Vagina (tissue), 2 donors: ENCODE measurements around the gene CABP5. TPM values are rescaled to one million over a fixed set of nuclear protein-coding genes. Genes with fewer than 3 reads are reported as not detected.

ENCODE experiments used
- DNase-seq, 2 donors: peaks; one replicate each; pipeline ENCODE4 v3.0.0-alpha.2; 2017; ENCODE audit errors: extremely low spot score in 2 of 2
- H3K27ac ChIP-seq: fragments of 200-600 bp; sonication (generic); one replicate; pipeline ENCODE4 v1.5.1; 2019
- H3K27me3 ChIP-seq: fragments of 200-600 bp; sonication (generic); one replicate; pipeline ENCODE4 v1.5.1; 2019
- H3K36me3 ChIP-seq, 2 donors: fragments of 200-600 bp; sonication (generic); one replicate each; pipeline ENCODE4 v1.5.1; 2017 to 2019
- H3K4me1 ChIP-seq: fragments of 200-600 bp; sonication (generic); one replicate; pipeline ENCODE4 v1.5.1; 2019
- H3K4me3 ChIP-seq, 2 donors: fragments of 200-600 bp; sonication (generic); 1 replicate in 1 of 2; 2 replicates in 1 of 2; pipeline ENCODE4 v1.5.1; 2016 to 2019
- H3K9me3 ChIP-seq: fragments of 200-600 bp; sonication (generic); one replicate; pipeline ENCODE4 v1.5.1; 2019
- CTCF ChIP-seq, 3 experiments: fragments of 450-650 bp in 2 of 3; fragments of 200-600 bp in 1 of 3; sonication (generic) in 1 of 3; IDR thresholded peaks; one replicate each; pipeline ENCODE4 v1.5.1; 2017 to 2019; ENCODE audit warnings: antibody characterized with exemption in 3 of 3, mild to moderate bottlenecking in 2 of 3, moderate library complexity in 2 of 3
- POLR2A ChIP-seq, 2 donors: fragments of 450-650 bp; IDR thresholded peaks; one replicate each; pipeline ENCODE4 v1.6.1; 2017; ENCODE audit warnings: antibody characterized with exemption in 2 of 2, mild to moderate bottlenecking in 2 of 2, moderate library complexity in 2 of 2
- POLR2AphosphoS5 ChIP-seq, 2 donors: sonication (generic); formaldehyde crosslinking; IDR thresholded peaks; one replicate each; pipeline ENCODE4 v1.9.0; 2017; ENCODE audit warnings: antibody characterized with exemption in 2 of 2, mild to moderate bottlenecking in 2 of 2, low read depth in 1 of 2; ENCODE audit not compliant: insufficient read depth in 1 of 2
- intact Hi-C: fragments of 100-400 bp; cut with DNase I; formaldehyde crosslinking; loops from one replicate; pipeline ENCODE4 v1.15.1; 2023
- total RNA-seq: library from RNA; depleted of rRNA; stranded (reverse); fragments of >200 nt; gene quantifications from one replicate; pipeline ENCODE4 v1.2.3, GENCODE V29; 2016

Gene CABP5
- total RNA-seq, 1 donor from 2014 or later: not detected

GRCh38 chr19:47998800-47999199 is 45.1 kb downstream of the CABP5 start:
- intact Hi-C loops: no loop called here
- H3K4me3 ChIP-seq: no peak overlapping the region
- H3K27ac ChIP-seq: no peak overlapping the region
- TF ChIP-seq CTCF (IDR thresholded peaks at IDR 0.05): no peak
- TF ChIP-seq POLR2A (IDR thresholded peaks at IDR 0.05): no peak
- TF ChIP-seq POLR2AphosphoS5 (IDR thresholded peaks at IDR 0.05; ENCODE audit: insufficient read depth in 1 of 2, low read depth in 1 of 2): no peak
- H3K36me3 ChIP-seq: no peaks in the 10 kb centered on the region
- H3K9me3 ChIP-seq: no peaks in the 10 kb centered on the region
- H3K27me3 ChIP-seq: no peaks in the 10 kb centered on the region
- DNase-seq: no peak
- no peaks in the 10 kb centered on the region for H3K4me1 ChIP-seq

DNA sequence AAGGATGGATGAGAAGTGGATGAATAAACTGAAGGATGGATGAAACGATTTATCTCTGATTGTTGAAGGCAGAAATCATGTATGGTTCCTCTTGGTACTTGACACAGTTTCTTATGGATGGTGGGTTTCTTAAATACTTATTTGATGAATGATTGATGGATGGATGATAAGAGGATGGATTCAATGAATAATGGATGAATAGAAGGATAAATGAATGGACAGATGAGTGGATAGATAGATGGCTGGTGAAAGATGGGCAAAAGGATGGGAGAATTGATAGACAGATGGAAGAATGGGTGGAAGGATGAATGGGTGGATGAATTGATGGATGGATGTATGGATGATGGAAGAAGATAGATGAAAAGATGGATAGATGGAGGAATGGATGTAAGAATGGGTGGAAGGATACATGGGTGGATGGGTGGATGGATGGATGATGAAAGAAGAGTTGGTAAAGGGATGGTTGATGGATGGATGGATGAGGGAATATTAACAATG is 47.6 kb downstream of the CABP5 start:
- H3K4me3 ChIP-seq: no peak overlapping the region
- H3K27ac ChIP-seq: no peak overlapping the region
- H3K9me3 ChIP-seq: no peaks in the 10 kb centered on the region
- DNase-seq: no peak
- no peaks in the 10 kb centered on the region for H3K27me3 ChIP-seq
- intact Hi-C loops: no loop called here
- TF ChIP-seq POLR2AphosphoS5 (IDR thresholded peaks at IDR 0.05; ENCODE audit: insufficient read depth in 1 of 2, low read depth in 1 of 2): no peak
- TF ChIP-seq CTCF (IDR thresholded peaks at IDR 0.05): no peak
- no peak for TF ChIP-seq POLR2A (IDR thresholded peaks at IDR 0.05)
- no peaks in the 10 kb centered on the region for H3K4me1 ChIP-seq
- no peaks in the 10 kb centered on the region for H3K36me3 ChIP-seq

GRCh38 chr19:47994209-47994802 is 49.6 kb downstream of the CABP5 start, which contains the start of gene ELSPBP1:
ELSPBP1 (plus strand) TSS chr19:47994632; CDS start chr19:48008668, 14,036 bp downstream.
- Histone ChIP-seq H3K36me3 (no peaks in the 10 kb centered on the region), H3K9me3 (no peaks in the 10 kb centered on the region), H3K27me3 (no peaks in the 10 kb centered on the region), H3K27ac (no peak within 1 kb of the TSS), H3K4me1 (no peaks in the 10 kb centered on the region), H3K4me3 (no peak within 1 kb of the TSS)
- TF ChIP-seq POLR2A (IDR thresholded peaks at IDR 0.05) (no peak), CTCF (IDR thresholded peaks at IDR 0.05) (no peak), POLR2AphosphoS5 (IDR thresholded peaks at IDR 0.05; ENCODE audit: insufficient read depth in 1 of 2, low read depth in 1 of 2) (no peak)
- DNase-seq: no peak
- intact Hi-C loops: no loop called here

GRCh38 chr19:47992070-47992469 is 51.8 kb downstream of the CABP5 start, which contains the start of gene BSPH1:
BSPH1 (minus strand) TSS chr19:47992170; CDS start chr19:47992081, 89 bp downstream.
- DNase-seq: peak in 1 of 2 donors; percentile 16
- intact Hi-C loops: no loop called here
- H3K27me3 ChIP-seq: no peaks in the 10 kb centered on the region

More at GRCh38 chr19:47992070-47992469, 51.8 kb downstream of the CABP5 start, which contains the start of gene BSPH1:
- no peaks in the 10 kb centered on the region for H3K4me1 ChIP-seq
- no peak within 1 kb of the TSS for H3K27ac ChIP-seq
- H3K9me3 ChIP-seq: no peaks in the 10 kb centered on the region
- TF ChIP-seq CTCF (IDR thresholded peaks at IDR 0.05) (no peak), POLR2A (IDR thresholded peaks at IDR 0.05) (no peak), POLR2AphosphoS5 (IDR thresholded peaks at IDR 0.05; ENCODE audit: insufficient read depth in 1 of 2, low read depth in 1 of 2) (no peak)
- no peaks in the 10 kb centered on the region for H3K36me3 ChIP-seq
- no peak within 1 kb of the TSS for H3K4me3 ChIP-seq
